A549 treated with ZK216348 at 1 μM for 4 hours (cell line): ENCODE results near the gene TAS2R30. TPM values are rescaled to one million over a fixed set of nuclear protein-coding genes. Genes with fewer than 3 reads are reported as not detected.

Experiments used
- total RNA-seq: library from RNA; stranded (reverse); fragments of 200-300 nt; extraction: Qiagen RNA extraction; gene quantifications from 5 replicates; pipeline ENCODE4 v1.2.3, GENCODE V29; 2022; ENCODE audit warnings: low read depth

The TAS2R30 gene, protein sequence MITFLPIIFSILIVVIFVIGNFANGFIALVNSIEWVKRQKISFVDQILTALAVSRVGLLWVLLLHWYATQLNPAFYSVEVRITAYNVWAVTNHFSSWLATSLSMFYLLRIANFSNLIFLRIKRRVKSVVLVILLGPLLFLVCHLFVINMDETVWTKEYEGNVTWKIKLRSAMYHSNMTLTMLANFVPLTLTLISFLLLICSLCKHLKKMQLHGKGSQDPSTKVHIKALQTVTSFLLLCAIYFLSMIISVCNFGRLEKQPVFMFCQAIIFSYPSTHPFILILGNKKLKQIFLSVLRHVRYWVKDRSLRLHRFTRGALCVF
- total RNA-seq = not detected in 5 replicates

DNA sequence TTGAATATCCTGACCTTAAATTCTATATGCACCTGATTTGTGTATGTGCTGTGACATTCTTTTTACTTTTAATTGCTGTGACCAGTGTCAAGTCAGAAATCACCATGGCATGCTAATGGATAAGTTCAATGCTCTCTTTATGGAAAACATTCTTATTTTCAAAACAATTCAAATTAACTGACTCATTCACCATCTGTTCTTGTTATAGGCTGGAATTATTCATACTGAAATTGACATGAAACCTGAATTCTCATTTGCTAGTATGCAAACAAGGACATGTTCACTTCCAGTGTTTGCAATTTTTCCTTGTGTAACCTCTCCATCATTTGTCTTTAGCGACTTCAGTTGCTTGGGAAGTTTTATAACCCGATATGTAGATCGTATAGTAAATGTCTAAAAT is at the start of gene TAS2R30:
Gene TAS2R30 (minus strand): TSS at position 340 of the 400 bp plus-strand sequence. CDS start 400 bp downstream, outside the sequence.

DNA sequence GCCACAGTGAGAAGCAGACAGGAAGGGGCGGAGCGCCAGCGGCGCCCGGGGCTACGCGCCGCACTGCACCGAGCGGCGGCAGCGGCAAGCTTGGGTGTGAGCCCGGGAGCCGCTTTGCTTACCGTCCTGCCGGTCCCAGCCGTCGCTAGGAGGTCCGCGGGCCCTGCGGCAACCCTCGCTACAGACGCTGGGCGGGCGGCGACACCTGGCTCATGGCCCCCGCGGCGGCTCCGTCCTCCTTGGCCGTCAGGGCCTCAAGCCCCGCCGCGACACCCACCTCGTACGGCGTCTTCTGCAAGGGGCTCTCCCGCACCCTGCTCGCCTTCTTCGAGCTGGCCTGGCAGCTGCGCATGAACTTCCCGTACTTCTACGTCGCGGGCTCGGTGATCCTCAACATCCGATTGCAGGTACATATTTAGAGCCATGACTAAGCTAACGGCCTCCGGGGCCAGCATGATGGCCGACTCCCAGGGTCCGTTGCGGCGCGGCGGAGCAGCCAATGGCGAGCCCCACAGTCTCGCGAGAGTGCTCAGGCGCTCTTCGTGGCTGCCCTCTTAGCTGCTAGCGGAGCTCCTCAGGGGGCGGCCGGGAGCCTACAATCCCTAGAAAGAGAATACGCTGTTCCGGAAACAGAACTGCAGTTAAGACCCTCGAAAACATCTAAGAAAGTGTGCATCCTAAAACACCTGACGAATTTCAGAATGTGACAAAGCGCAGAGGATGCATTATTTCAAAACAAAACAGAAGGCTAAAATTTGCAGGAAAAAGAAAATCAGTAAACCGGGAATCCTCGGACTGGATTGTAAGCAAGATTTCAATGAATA is 36.9 kb upstream of the TAS2R30 start, which contains the start of gene SMIM10L1:
Gene SMIM10L1 (plus strand): TSS at position 50 of the 824 bp plus-strand sequence. CDS start 163 bp downstream, at position 213.

DNA sequence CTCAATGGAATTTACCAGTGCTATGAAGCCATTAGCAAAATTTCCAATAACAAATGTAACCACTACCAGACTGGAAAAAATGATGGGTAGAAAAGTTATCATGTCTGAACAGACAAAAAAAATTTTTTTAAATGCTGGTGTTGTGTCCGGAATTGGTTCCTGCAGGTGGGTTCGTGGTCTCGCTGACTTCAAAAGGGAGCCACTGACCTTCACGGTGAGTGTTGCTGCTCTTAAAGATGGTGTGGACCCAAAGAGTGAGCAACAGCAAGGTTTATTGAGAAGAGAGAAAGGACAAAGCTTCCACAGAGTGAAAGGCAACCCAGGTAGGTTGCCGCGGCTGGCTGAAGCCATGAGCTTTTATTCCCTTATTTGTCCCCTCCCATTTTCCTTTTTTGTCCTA is 42.3 kb downstream of the TAS2R30 start, which contains the start of gene TAS2R43:
Gene TAS2R43 (minus strand): TSS at position 186 of the 400 bp plus-strand sequence. CDS start 84 bp downstream, at position 102.

Other genes starting within 250 kb of the TAS2R30 start
- gene TAS2R13, start 225.1 kb downstream of the TAS2R30 start, total RNA-seq = not detected in 5 replicates
- not detected in 5 replicates for gene PRH2, start 205.4 kb downstream of the TAS2R30 start, total RNA-seq
- gene TAS2R14, start 195.4 kb downstream of the TAS2R30 start, total RNA-seq = 0.47 to 0.77 TPM (median 0.56 TPM) in 5 replicates
- not detected in 5 replicates for gene TAS2R50, start 147.7 kb downstream of the TAS2R30 start, total RNA-seq
- 0.13 to 0.30 TPM (median 0.18 TPM) in 4 of 5 replicates, not detected in the other for gene TAS2R20, start 136.3 kb downstream of the TAS2R30 start, total RNA-seq
- gene TAS2R19, start 112.0 kb downstream of the TAS2R30 start, total RNA-seq = 0.19 TPM in 1 of 5 replicates, not detected in the others
- 0.33 TPM in 1 of 5 replicates, not detected in the others for gene TAS2R31, start 103.2 kb downstream of the TAS2R30 start, total RNA-seq
- not detected in 5 replicates for gene TAS2R46, start 72.3 kb downstream of the TAS2R30 start, total RNA-seq
- gene TAS2R43, start 42.3 kb downstream of the TAS2R30 start, total RNA-seq = not detected in 5 replicates
- gene SMIM10L1, start 36.5 kb upstream of the TAS2R30 start, total RNA-seq = 7.9 to 11.0 TPM (median 8.6 TPM) in 5 replicates
- gene TAS2R42, start 52.3 kb upstream of the TAS2R30 start, total RNA-seq = not detected in 5 replicates
- not detected in 5 replicates for gene PRB3, start 135.1 kb upstream of the TAS2R30 start, total RNA-seq
- gene PRB4, start 175.8 kb upstream of the TAS2R30 start, total RNA-seq = not detected in 5 replicates